Measurements from ENCODE around the gene SELENOM. TPM values are rescaled to one million over a fixed set of nuclear protein-coding genes. Genes with fewer than 3 reads are reported as not detected.

The SELENOM gene
- total RNA-seq, 2 donors from 2014 or later, result 4.4 to 6.0 TPM

GRCh38 chr22:31087744-31088215, 19.6 kb downstream of the SELENOM start:
- no peak for ATAC-seq
- H3K4me3 Mint-ChIP-seq, result no peak overlapping the region
- peaks cover 10 to 17% of the 10 kb centered on the region in 2 donors for H3K4me1 Mint-ChIP-seq (ENCODE audit: low read depth in 2 of 2)
- no peaks in the 10 kb centered on the region for H3K27me3 Mint-ChIP-seq
- H3K27ac Mint-ChIP-seq, result no peak overlapping the region
- no peaks in the 10 kb centered on the region for H3K36me3 Mint-ChIP-seq
- no peak for DNase-seq (ENCODE audit: low spot score)
- H3K9me3 Mint-ChIP-seq, result no peaks in the 10 kb centered on the region

- H3K36me3 Mint-ChIP-seq, result no peaks in the 10 kb centered on the region
- H3K27ac Mint-ChIP-seq, result no peak overlapping the region
- DNase-seq (ENCODE audit: low spot score), result no peak
- H3K9me3 Mint-ChIP-seq, result no peaks in the 10 kb centered on the region
- H3K4me3 Mint-ChIP-seq, result no peak overlapping the region
- peaks cover 18 to 25% of the 10 kb centered on the region in 2 donors for H3K4me1 Mint-ChIP-seq (ENCODE audit: low read depth in 2 of 2)
- no peaks in the 10 kb centered on the region for H3K27me3 Mint-ChIP-seq
- no peak for ATAC-seq
Measured at GRCh38 chr22:31086703-31087330, 20.6 kb downstream of the SELENOM start.

GRCh38 chr22:31085928-31086327, 21.4 kb downstream of the SELENOM start:
- H3K27ac Mint-ChIP-seq, result peak overlapping the region in 1 of 2 donors; percentile 43
- no peak for ATAC-seq

GRCh38 chr22:31085493-31085824, 21.9 kb downstream of the SELENOM start:
- no peak for DNase-seq (ENCODE audit: low spot score)
- Mint-ChIP-seq H3K4me1 (ENCODE audit: low read depth in 2 of 2) (peaks cover 31 to 33% of the 10 kb centered on the region in 2 donors), H3K9me3 (no peaks in the 10 kb centered on the region), H3K27me3 (no peaks in the 10 kb centered on the region), H3K27ac (peak overlapping the region; percentile 43 to 65), H3K4me3 (peak overlapping the region; percentile 75), H3K36me3 (no peaks in the 10 kb centered on the region)
- no peak for ATAC-seq

More at GRCh38 chr22:31085928-31086327, 21.4 kb downstream of the SELENOM start:
- Mint-ChIP-seq H3K9me3 (no peaks in the 10 kb centered on the region), H3K4me1 (ENCODE audit: low read depth in 2 of 2) (peaks cover 27 to 33% of the 10 kb centered on the region in 2 donors), H3K36me3 (no peaks in the 10 kb centered on the region), H3K27me3 (no peaks in the 10 kb centered on the region), H3K4me3 (no peak overlapping the region)
- no peak for DNase-seq (ENCODE audit: low spot score)

- ATAC-seq (peak; percentile 90 to 91), DNase-seq (ENCODE audit: low spot score) (peak; percentile 90)
- H3K36me3 Mint-ChIP-seq, result no peaks in the 10 kb centered on the region
- no peaks in the 10 kb centered on the region for H3K9me3 Mint-ChIP-seq
- no peaks in the 10 kb centered on the region for H3K27me3 Mint-ChIP-seq
- peaks cover 32 to 33% of the 10 kb centered on the region in 2 donors for H3K4me1 Mint-ChIP-seq (ENCODE audit: low read depth in 2 of 2)
- H3K4me3 Mint-ChIP-seq, result peak overlapping the region; percentile 91
- peak overlapping the region; percentile 43 to 65 for H3K27ac Mint-ChIP-seq
Measured at GRCh38 chr22:31084811-31085492, 22.4 kb downstream of the SELENOM start.

GRCh38 chr22:31083923-31084810, 23.2 kb downstream of the SELENOM start:
- Mint-ChIP-seq H3K27me3 (no peaks in the 10 kb centered on the region), H3K36me3 (no peaks in the 10 kb centered on the region), H3K4me1 (ENCODE audit: low read depth in 2 of 2) (peaks cover 32 to 33% of the 10 kb centered on the region in 2 donors), H3K4me3 (peak overlapping the region; percentile 91), H3K9me3 (no peaks in the 10 kb centered on the region), H3K27ac (peak overlapping the region; percentile 47 to 63)
- ATAC-seq, result no peak
- no peak for DNase-seq (ENCODE audit: low spot score)

- peak overlapping the region in 1 of 2 donors; percentile 63 for H3K27ac Mint-ChIP-seq
- H3K27me3 Mint-ChIP-seq, result no peaks in the 10 kb centered on the region
- H3K4me3 Mint-ChIP-seq, result peak overlapping the region; percentile 91
- H3K9me3 Mint-ChIP-seq, result no peaks in the 10 kb centered on the region
- peaks cover 32 to 33% of the 10 kb centered on the region in 2 donors for H3K4me1 Mint-ChIP-seq (ENCODE audit: low read depth in 2 of 2)
- DNase-seq (ENCODE audit: low spot score) (no peak), ATAC-seq (no peak)
- no peaks in the 10 kb centered on the region for H3K36me3 Mint-ChIP-seq
Measured at GRCh38 chr22:31083377-31083768, 24.0 kb downstream of the SELENOM start.

- ATAC-seq (no peak), DNase-seq (ENCODE audit: low spot score) (no peak)
- Mint-ChIP-seq H3K4me1 (ENCODE audit: low read depth in 2 of 2) (peaks cover 32 to 33% of the 10 kb centered on the region in 2 donors), H3K36me3 (no peaks in the 10 kb centered on the region), H3K27ac (no peak overlapping the region), H3K9me3 (no peaks in the 10 kb centered on the region), H3K27me3 (no peaks in the 10 kb centered on the region), H3K4me3 (peak overlapping the region; percentile 84)
Measured at GRCh38 chr22:31082606-31083376, 24.6 kb downstream of the SELENOM start.

- H3K27me3 Mint-ChIP-seq, result no peaks in the 10 kb centered on the region
- no peaks in the 10 kb centered on the region for H3K36me3 Mint-ChIP-seq
- H3K9me3 Mint-ChIP-seq, result no peaks in the 10 kb centered on the region
- H3K4me1 Mint-ChIP-seq (ENCODE audit: low read depth in 2 of 2), result peaks cover 32 to 33% of the 10 kb centered on the region in 2 donors
- no peak for DNase-seq (ENCODE audit: low spot score)
- peak overlapping the region; percentile 84 for H3K4me3 Mint-ChIP-seq
- peak overlapping the region in 1 of 2 donors; percentile 56 for H3K27ac Mint-ChIP-seq
- no peak for ATAC-seq
Measured at GRCh38 chr22:31081963-31082605, 25.3 kb downstream of the SELENOM start.

GRCh38 chr22:31080848-31081649, 26.3 kb downstream of the SELENOM start, which contains the start of gene SMTN:
SMTN (plus strand) TSS chr22:31081318; CDS start chr22:31083259, 1,941 bp downstream.
- H3K27ac Mint-ChIP-seq, result peak within 1 kb of the TSS in 1 of 2 donors; percentile 56
- H3K27me3 Mint-ChIP-seq, result no peaks in the 10 kb centered on the region
- no peaks in the 10 kb centered on the region for H3K36me3 Mint-ChIP-seq

GRCh38 chr22:31080164-31080847, 27.1 kb downstream of the SELENOM start:
- H3K27ac Mint-ChIP-seq, result peak overlapping the region in 1 of 2 donors; percentile 56
- H3K4me1 Mint-ChIP-seq (ENCODE audit: low read depth in 2 of 2), result peaks cover 32 to 33% of the 10 kb centered on the region in 2 donors
- H3K9me3 Mint-ChIP-seq, result no peaks in the 10 kb centered on the region

More at GRCh38 chr22:31080848-31081649, 26.3 kb downstream of the SELENOM start, which contains the start of gene SMTN:
- H3K4me3 Mint-ChIP-seq, result peak within 1 kb of the TSS; percentile 84
- DNase-seq (ENCODE audit: low spot score), result peak; percentile 89
- H3K9me3 Mint-ChIP-seq, result no peaks in the 10 kb centered on the region
- H3K4me1 Mint-ChIP-seq (ENCODE audit: low read depth in 2 of 2), result peaks cover 32 to 33% of the 10 kb centered on the region in 2 donors
- peak; percentile 84 to 88 for ATAC-seq

More at GRCh38 chr22:31080164-31080847, 27.1 kb downstream of the SELENOM start:
- DNase-seq (ENCODE audit: low spot score), result no peak
- Mint-ChIP-seq H3K4me3 (peak overlapping the region; percentile 84), H3K36me3 (no peaks in the 10 kb centered on the region), H3K27me3 (no peaks in the 10 kb centered on the region)
- no peak for ATAC-seq
